Measurements from ENCODE around the gene HSPA12A. TPM values are rescaled to one million over a fixed set of nuclear protein-coding genes. Genes with fewer than 3 reads are reported as not detected.

The HSPA12A gene
- total RNA-seq, 1 donor = 35.4 TPM

GRCh38 chr10:116702165-116702564 is 40.2 kb downstream of the HSPA12A start:
- no peak overlapping the region for H3K4me3 ChIP-seq (ENCODE audit: low read depth, low read length)
- DNase-seq (ENCODE audit: low read depth) = no peak
- no peak for TF ChIP-seq CTCF (IDR thresholded peaks at IDR 0.05; ENCODE audit: insufficient read depth, low read depth, low read length)

- H3K4me3 ChIP-seq (ENCODE audit: low read depth, low read length) = no peak overlapping the region
- TF ChIP-seq CTCF (IDR thresholded peaks at IDR 0.05; ENCODE audit: insufficient read depth, low read depth, low read length) = no peak
- DNase-seq (ENCODE audit: low read depth) = no peak
Observed at GRCh38 chr10:116699471-116700150, 42.8 kb downstream of the HSPA12A start.

GRCh38 chr10:116699049-116699448 is 43.3 kb downstream of the HSPA12A start:
- no peak overlapping the region for H3K4me3 ChIP-seq (ENCODE audit: low read depth, low read length)
- no peak for DNase-seq (ENCODE audit: low read depth)
- TF ChIP-seq CTCF (IDR thresholded peaks at IDR 0.05; ENCODE audit: insufficient read depth, low read depth, low read length) = no peak

GRCh38 chr10:116698364-116698763 is 44.0 kb downstream of the HSPA12A start:
- no peak overlapping the region for H3K4me3 ChIP-seq (ENCODE audit: low read depth, low read length)
- no peak for TF ChIP-seq CTCF (IDR thresholded peaks at IDR 0.05; ENCODE audit: insufficient read depth, low read depth, low read length)
- no peak for DNase-seq (ENCODE audit: low read depth)

- H3K4me3 ChIP-seq (ENCODE audit: low read depth, low read length) = no peak overlapping the region
- no peak for TF ChIP-seq CTCF (IDR thresholded peaks at IDR 0.05; ENCODE audit: insufficient read depth, low read depth, low read length)
- no peak for DNase-seq (ENCODE audit: low read depth)
Observed at GRCh38 chr10:116697816-116698215, 44.5 kb downstream of the HSPA12A start.

- TF ChIP-seq CTCF (IDR thresholded peaks at IDR 0.05; ENCODE audit: insufficient read depth, low read depth, low read length) = no peak
- DNase-seq (ENCODE audit: low read depth) = no peak
- H3K4me3 ChIP-seq (ENCODE audit: low read depth, low read length) = no peak overlapping the region
Observed at GRCh38 chr10:116696919-116697318, 45.4 kb downstream of the HSPA12A start.

- no peak overlapping the region for H3K4me3 ChIP-seq (ENCODE audit: low read depth, low read length)
- DNase-seq (ENCODE audit: low read depth) = no peak
- TF ChIP-seq CTCF (IDR thresholded peaks at IDR 0.05; ENCODE audit: insufficient read depth, low read depth, low read length) = no peak
Observed at GRCh38 chr10:116694927-116695268, 47.5 kb downstream of the HSPA12A start.
